Osteoblast (primary cell): ENCODE results near the gene F2RL1. TPM values are rescaled to one million over a fixed set of nuclear protein-coding genes. Genes with fewer than 3 reads are reported as not detected.
"Not testable (repeated sequence)": the region's sequence is repeated elsewhere in the genome, so short reads cannot be mapped to it uniquely, and the experiment has no call there.

Source experiments
- DNase-seq: peaks from one replicate; pipeline ENCODE4 v3.0.0; 2011; ENCODE audit warnings: low spot score, mixed read lengths; ENCODE audit not compliant: insufficient read length; ENCODE audit errors: missing footprints
- H2AFZ ChIP-seq: 2 replicates; pipeline ENCODE4 v1.6.0; 2011; ENCODE audit warnings: mild to moderate bottlenecking, low read length
- H3K27ac ChIP-seq: 2 replicates; pipeline ENCODE4 v1.5.1; 2011; ENCODE audit warnings: mild to moderate bottlenecking, low read depth, low read length, moderate library complexity
- H3K27me3 ChIP-seq: 2 replicates; pipeline ENCODE4 v1.6.0; 2012; ENCODE audit warnings: mild to moderate bottlenecking, control low read depth, inconsistent platforms, low read length, moderate library complexity; ENCODE audit not compliant: insufficient read depth
- H3K36me3 ChIP-seq: 2 replicates; pipeline ENCODE4 v1.5.1; 2011; ENCODE audit warnings: mild to moderate bottlenecking, low read length, control low read depth, moderate library complexity; ENCODE audit not compliant: insufficient read depth
- H3K4me1 ChIP-seq: 2 replicates; pipeline ENCODE4 v1.5.1; 2011; ENCODE audit warnings: mild to moderate bottlenecking, low read length, control low read depth, moderate library complexity; ENCODE audit not compliant: insufficient read depth
- H3K4me2 ChIP-seq: 2 replicates; pipeline ENCODE4 v1.6.0; 2011; ENCODE audit warnings: mild to moderate bottlenecking, low read length; ENCODE audit not compliant: insufficient read depth
- H3K4me3 ChIP-seq: fragments of 200-600 bp; sonication (generic); 3 replicates; pipeline ENCODE4 v1.5.1; 2012; ENCODE audit warnings: mild to moderate bottlenecking, low read length, inconsistent platforms; ENCODE audit not compliant: insufficient read depth
- H3K79me2 ChIP-seq: 2 replicates; pipeline ENCODE4 v1.6.0; 2012; ENCODE audit warnings: mild to moderate bottlenecking, low read length, control low read depth, inconsistent platforms; ENCODE audit not compliant: insufficient read depth
- H3K9me3 ChIP-seq: 2 replicates; pipeline ENCODE4 v1.5.1; 2011; ENCODE audit warnings: low read depth, low read length, control low read depth
- H4K20me1 ChIP-seq: 2 replicates; pipeline ENCODE4 v1.6.0; 2012; ENCODE audit warnings: mild to moderate bottlenecking, low read length, control low read depth; ENCODE audit not compliant: insufficient read depth
- CTCF ChIP-seq: IDR thresholded peaks from 2 replicates; pipeline ENCODE4 v1.5.1; 2011; ENCODE audit warnings: mild to moderate bottlenecking, low read depth, low read length, moderate library complexity; ENCODE audit errors: extremely low read depth
- total RNA-seq: library from RNA; depleted of rRNA; stranded (reverse); fragments of >200 nt; gene quantifications from 2 replicates; pipeline ENCODE4 v1.2.3, GENCODE V29; 2012

The F2RL1 gene
- total RNA-seq, 1 donor = 1.8 TPM

GRCh38 chr5:76819851-76820525, 1.2 kb downstream of the F2RL1 start:
- peak overlapping the region; percentile 33 for H2AFZ ChIP-seq
- peak overlapping the region; percentile 86 for H3K4me2 ChIP-seq
- no peaks in the 10 kb centered on the region for H4K20me1 ChIP-seq
- no peak for TF ChIP-seq CTCF
- H3K9me3 ChIP-seq = no peaks in the 10 kb centered on the region
- H3K79me2 ChIP-seq = no peaks in the 10 kb centered on the region
- peaks cover 4% of the 10 kb centered on the region for H3K27me3 ChIP-seq
- peaks cover 18% of the 10 kb centered on the region for H3K4me1 ChIP-seq
- H3K4me3 ChIP-seq = peak overlapping the region; percentile 79
- H3K27ac ChIP-seq = peak overlapping the region; percentile 36
- DNase-seq = peak; percentile 73
- no peaks in the 10 kb centered on the region for H3K36me3 ChIP-seq

DNA sequence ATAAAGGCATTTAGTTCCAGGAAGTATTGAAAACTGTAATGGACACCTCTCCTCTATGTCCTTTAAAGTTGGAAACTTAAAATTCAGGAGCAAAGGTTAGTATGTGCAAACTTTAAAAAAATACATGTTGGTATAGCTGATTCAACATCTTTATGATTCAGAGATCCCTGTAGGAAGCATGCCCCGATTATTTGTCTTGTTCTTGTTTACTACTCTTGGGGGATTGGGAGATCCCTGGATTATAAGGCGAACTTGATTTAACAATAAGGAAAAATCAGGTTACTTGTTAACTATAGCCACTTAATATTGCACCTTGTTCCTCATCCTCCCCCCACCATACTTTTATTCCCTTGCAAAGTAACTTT, 1.7 kb downstream of the F2RL1 start:
- Histone ChIP-seq H3K9me3 (no peaks in the 10 kb centered on the region), H3K27me3 (peaks cover 4% of the 10 kb centered on the region), H2AFZ (no peak overlapping the region), H3K36me3 (no peaks in the 10 kb centered on the region), H3K4me1 (peaks cover 18% of the 10 kb centered on the region), H4K20me1 (no peaks in the 10 kb centered on the region), H3K27ac (no peak overlapping the region), H3K79me2 (no peaks in the 10 kb centered on the region), H3K4me2 (peak overlapping the region; percentile 86), H3K4me3 (peak overlapping the region; percentile 79)
- TF ChIP-seq CTCF = no peak
- no peak for DNase-seq

DNA sequence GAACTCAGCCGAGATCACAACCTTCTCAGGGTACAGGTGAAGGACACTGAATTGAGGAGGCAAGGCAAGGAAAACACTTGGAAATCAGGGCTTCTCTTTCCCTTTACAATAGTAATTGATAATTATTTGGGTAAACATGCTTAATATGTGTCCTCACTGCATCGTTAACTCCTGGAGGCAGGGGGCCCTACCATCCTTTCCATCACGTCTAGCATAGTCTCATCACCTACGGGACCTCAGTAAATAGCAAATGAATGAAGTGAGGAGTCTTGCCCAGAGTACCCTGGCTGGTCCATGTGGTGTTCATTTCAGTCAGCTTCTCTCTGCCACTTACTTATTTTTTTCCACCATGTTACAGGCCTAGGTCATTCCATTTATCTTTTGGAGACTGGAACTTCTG, 2.3 kb downstream of the F2RL1 start:
- DNase-seq = peak; percentile 45
- Histone ChIP-seq H3K27me3 (peaks cover 4% of the 10 kb centered on the region), H3K9me3 (no peaks in the 10 kb centered on the region), H4K20me1 (no peaks in the 10 kb centered on the region), H3K79me2 (no peaks in the 10 kb centered on the region), H3K4me3 (no peak overlapping the region), H3K4me2 (no peak overlapping the region), H3K36me3 (no peaks in the 10 kb centered on the region), H2AFZ (no peak overlapping the region), H3K4me1 (peaks cover 18% of the 10 kb centered on the region), H3K27ac (no peak overlapping the region)
- no peak for TF ChIP-seq CTCF

DNA sequence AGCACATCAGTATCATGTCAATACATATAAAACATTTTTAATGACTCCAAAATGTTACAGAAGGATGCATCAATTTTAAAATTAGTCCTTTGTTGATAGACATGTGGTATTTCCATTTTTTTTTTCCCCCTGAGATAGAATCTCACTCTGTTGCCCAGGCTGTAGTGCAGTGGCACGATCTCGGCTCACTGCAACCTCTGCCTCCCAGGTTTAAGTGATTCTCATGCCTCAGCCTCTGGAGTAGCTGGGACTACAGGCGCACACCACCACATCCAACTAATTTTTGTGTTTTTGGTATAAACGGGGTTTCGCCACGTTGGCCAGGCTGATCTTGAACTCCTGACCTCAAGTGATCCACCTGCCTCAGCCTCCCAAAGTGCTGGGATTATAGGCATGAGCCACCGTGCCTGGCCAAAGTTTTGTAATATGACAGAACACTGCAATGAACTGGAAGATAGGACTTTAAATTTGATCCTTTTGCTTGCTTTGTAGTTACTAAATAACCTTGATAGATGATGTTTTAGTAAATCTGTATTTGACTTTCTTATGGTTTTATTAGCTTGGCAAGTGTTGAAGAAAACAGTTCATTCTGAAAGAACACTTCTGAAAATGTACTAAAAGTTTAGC, 3.4 kb downstream of the F2RL1 start:
- not testable (repeated sequence) for H3K4me2 ChIP-seq, H3K79me2 ChIP-seq, H3K4me3 ChIP-seq, H2AFZ ChIP-seq, DNase-seq, H3K9me3 ChIP-seq, H3K36me3 ChIP-seq, H3K27ac ChIP-seq, H3K27me3 ChIP-seq, H4K20me1 ChIP-seq
- peaks cover 18% of the 10 kb centered on the region for H3K4me1 ChIP-seq

GRCh38 chr5:76826416-76826815, 7.6 kb downstream of the F2RL1 start:
- not testable (repeated sequence) for H3K4me1 ChIP-seq, H3K27ac ChIP-seq, DNase-seq, H3K9me3 ChIP-seq, H3K4me3 ChIP-seq, H3K4me2 ChIP-seq, H3K79me2 ChIP-seq, H3K27me3 ChIP-seq, H4K20me1 ChIP-seq, H3K36me3 ChIP-seq, H2AFZ ChIP-seq
